ENCODE data around the gene DRC3. TPM values are rescaled to one million over a fixed set of nuclear protein-coding genes. Genes with fewer than 3 reads are reported as not detected.

The DRC3 gene
- total RNA-seq, 4 donors from 2014 or later = 1.1 to 3.5 (median 1.7) TPM

DNA sequence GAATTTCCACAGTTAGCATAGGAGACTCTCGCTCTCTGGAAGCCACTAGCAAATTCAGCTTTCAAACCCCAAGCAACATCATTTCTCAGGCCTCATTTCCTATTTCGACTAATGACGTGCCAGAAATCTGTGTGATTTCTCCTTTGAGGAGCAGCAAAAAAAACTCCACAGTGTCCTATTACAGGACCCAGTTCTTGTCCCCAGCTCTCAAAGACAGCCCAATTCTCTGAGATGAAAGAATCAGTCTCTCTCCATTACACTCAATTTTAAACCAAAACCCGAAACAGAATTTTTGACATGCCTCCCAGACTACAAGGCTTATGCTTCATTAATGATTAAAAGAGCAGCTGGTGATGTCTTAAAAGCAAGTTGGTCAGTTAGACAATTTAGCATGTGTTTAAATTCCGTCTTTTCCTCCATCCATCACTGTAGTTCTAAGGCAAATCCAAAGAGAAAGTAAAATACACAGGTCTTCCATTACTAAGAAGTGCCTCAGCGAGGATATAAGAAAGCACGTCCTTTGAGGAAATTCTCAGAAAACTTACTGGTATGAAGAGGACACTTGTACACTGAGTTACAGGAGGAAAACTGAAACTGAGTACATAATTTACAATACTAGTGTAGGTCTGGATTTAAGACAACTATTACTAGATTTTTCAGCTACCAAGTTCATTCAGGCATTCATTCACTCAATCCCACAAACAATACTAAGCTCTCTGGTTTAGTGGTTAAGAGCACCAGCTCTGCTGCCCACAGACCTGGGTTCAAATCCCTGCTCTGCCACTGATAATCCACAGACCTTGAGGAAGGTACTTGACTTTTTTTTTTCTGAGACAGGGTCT lies 12.9 kb upstream of the DRC3 start:
- TF ChIP-seq POLR2A (IDR thresholded peaks at IDR 0.05) (no peak), EP300 (IDR thresholded peaks at IDR 0.05) (no peak), POLR2AphosphoS5 (IDR thresholded peaks at IDR 0.05) (no peak)
- TF ChIP-seq, protein P1, sequence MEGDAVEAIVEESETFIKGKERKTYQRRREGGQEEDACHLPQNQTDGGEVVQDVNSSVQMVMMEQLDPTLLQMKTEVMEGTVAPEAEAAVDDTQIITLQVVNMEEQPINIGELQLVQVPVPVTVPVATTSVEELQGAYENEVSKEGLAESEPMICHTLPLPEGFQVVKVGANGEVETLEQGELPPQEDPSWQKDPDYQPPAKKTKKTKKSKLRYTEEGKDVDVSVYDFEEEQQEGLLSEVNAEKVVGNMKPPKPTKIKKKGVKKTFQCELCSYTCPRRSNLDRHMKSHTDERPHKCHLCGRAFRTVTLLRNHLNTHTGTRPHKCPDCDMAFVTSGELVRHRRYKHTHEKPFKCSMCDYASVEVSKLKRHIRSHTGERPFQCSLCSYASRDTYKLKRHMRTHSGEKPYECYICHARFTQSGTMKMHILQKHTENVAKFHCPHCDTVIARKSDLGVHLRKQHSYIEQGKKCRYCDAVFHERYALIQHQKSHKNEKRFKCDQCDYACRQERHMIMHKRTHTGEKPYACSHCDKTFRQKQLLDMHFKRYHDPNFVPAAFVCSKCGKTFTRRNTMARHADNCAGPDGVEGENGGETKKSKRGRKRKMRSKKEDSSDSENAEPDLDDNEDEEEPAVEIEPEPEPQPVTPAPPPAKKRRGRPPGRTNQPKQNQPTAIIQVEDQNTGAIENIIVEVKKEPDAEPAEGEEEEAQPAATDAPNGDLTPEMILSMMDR (IDR thresholded peaks at IDR 0.05) = no peak
- H3K4me3 ChIP-seq = peak overlapping the region; percentile 14 to 28
- H3K36me3 ChIP-seq = peaks cover 0 to 11% of the 10 kb centered on the region in 2 donors
- 10 to 14% methylated on average over 7 of the region's 7 CpGs for WGBS, 2 donors (ENCODE audit: low coverage in 1 of 2)
- peak overlapping the region; percentile 62 to 76 (median 75) for H3K27ac ChIP-seq
- no peaks in the 10 kb centered on the region for H3K27me3 ChIP-seq
- ATAC-seq = no peak
- H3K9me3 ChIP-seq = no peaks in the 10 kb centered on the region
- H3K4me1 ChIP-seq = peaks cover 9 to 68% (median 21%) of the 10 kb centered on the region in 3 donors

DNA sequence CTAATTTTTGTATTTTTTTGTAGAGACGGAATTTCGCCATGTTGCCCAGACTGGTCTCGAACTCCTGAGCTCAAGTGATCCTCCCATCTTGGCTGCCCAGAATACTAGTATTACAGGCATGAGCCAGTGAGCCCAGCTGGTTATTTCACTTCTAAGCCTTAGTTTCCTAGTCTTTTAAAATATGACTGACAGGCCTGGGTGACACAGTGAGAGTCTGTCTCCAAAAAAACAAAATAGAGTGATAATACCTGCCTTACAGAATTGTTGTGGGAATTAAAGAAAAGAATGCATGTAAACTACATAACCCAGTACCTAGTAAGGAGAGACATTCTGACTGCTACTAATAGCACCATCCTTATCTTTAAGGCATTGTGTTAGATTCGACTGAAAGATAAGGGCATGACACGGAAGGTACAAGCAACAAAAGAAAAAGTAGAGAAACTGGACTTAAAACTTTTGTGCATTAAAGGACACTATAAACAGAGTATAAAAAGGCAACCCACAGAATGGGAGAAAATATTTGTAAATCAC lies 12.1 kb upstream of the DRC3 start:
- ATAC-seq = no peak
- WGBS, 2 donors (ENCODE audit: low coverage in 1 of 2) = 77% methylated on average over 5 of the region's 5 CpGs
- Histone ChIP-seq H3K4me1 (peaks cover 9 to 77% (median 21%) of the 10 kb centered on the region in 3 donors), H3K36me3 (peaks cover 0 to 3% of the 10 kb centered on the region in 2 donors), H3K4me3 (no peak overlapping the region), H3K9me3 (no peaks in the 10 kb centered on the region), H3K27me3 (no peaks in the 10 kb centered on the region), H3K27ac (peak overlapping the region in 3 of 4 donors; percentile 75 to 76 (median 75))
- no peak for TF ChIP-seq POLR2AphosphoS5 (IDR thresholded peaks at IDR 0.05)
- TF ChIP-seq, protein P1 (IDR thresholded peaks at IDR 0.05) = no peak

- Histone ChIP-seq H3K27me3 (no peaks in the 10 kb centered on the region), H3K4me1 (peaks cover 6 to 85% (median 16%) of the 10 kb centered on the region in 3 donors), H3K27ac (no peak overlapping the region), H3K9me3 (no peaks in the 10 kb centered on the region), H3K4me3 (no peak overlapping the region), H3K36me3 (no peaks in the 10 kb centered on the region)
- WGBS, 2 donors (ENCODE audit: low coverage in 1 of 2) = 78 to 80% methylated on average over 3 to 4 of the region's 4 CpGs
- TF ChIP-seq EP300 (IDR thresholded peaks at IDR 0.05) (no peak), POLR2A (IDR thresholded peaks at IDR 0.05) (no peak), POLR2AphosphoS5 (IDR thresholded peaks at IDR 0.05) (no peak)
- TF ChIP-seq, protein P1 (IDR thresholded peaks at IDR 0.05) = no peak
- ATAC-seq = no peak
These were observed 9.6 kb upstream of the DRC3 start for GRCh38 chr17:17963066-17963465.

DNA sequence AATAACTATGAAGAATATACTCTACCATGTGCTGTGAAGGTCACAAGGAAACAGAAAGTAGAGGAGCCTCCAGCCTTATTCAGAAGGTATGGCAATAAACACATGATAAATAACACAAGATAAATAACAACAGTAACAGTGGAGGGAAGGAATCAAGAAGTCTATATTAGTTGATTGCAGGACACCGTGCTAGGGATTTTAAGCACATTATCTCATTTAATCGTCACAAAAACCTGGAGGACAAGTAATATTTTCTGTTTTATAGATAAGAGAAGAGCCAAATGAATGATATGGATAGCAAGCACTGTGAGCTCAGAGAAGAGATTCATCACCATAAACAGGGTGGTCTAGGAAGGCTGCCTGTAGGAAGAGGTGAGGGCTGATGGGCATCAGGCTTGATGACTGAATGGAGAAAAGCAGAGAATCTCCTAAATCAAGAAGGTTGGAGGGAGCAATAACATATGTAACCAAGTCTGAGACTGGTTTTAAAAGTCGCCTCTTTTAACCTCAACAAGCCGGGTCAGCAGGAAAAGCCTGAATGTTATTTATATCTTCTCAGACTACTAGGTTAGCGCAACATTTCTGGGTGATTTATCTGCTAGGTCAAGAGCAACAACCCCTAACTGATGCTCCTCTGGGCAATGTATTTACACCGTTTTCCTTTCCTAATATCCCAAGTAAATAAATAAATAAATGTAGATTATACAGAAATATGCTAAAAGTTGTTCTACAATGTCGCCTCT lies 8.8 kb upstream of the DRC3 start:
- TF ChIP-seq POLR2A (IDR thresholded peaks at IDR 0.05) (no peak), POLR2AphosphoS5 (IDR thresholded peaks at IDR 0.05) (no peak), EP300 (IDR thresholded peaks at IDR 0.05) (no peak)
- TF ChIP-seq, protein P1 (IDR thresholded peaks at IDR 0.05) = no peak
- Histone ChIP-seq H3K27me3 (no peaks in the 10 kb centered on the region), H3K4me3 (no peak overlapping the region), H3K4me1 (peaks cover 4 to 85% (median 10%) of the 10 kb centered on the region in 3 donors), H3K27ac (no peak overlapping the region), H3K36me3 (no peaks in the 10 kb centered on the region), H3K9me3 (no peaks in the 10 kb centered on the region)
- WGBS, 2 donors (ENCODE audit: low coverage in 1 of 2) = 75 to 82% methylated on average over 6 to 7 of the region's 7 CpGs
- ATAC-seq = no peak

Measured in gastroesophageal sphincter (tissue), 4 donors.